ENCODE results near the gene ZSWIM9. TPM values are rescaled to one million over a fixed set of nuclear protein-coding genes. Genes with fewer than 3 reads are reported as not detected.
"Not testable (repeated sequence)": the region's sequence is repeated elsewhere in the genome, so short reads cannot be mapped to it uniquely, and the experiment has no call there.

ZSWIM9 gene
- total RNA-seq, 4 donors from 2014 or later = 4.2 to 6.1 (median 5.4) TPM

- H3K27me3 ChIP-seq = no peaks in the 10 kb centered on the region
- H3K4me3 ChIP-seq (replicated peaks in 1 of 3) = no peak overlapping the region
- no peak for DNase-seq
- no peak overlapping the region for H3K27ac ChIP-seq
- no peaks in the 10 kb centered on the region for H3K4me1 ChIP-seq
- H3K36me3 ChIP-seq = peaks cover 6 to 8% of the 10 kb centered on the region in 2 donors
- WGBS, 2 donors = 92 to 94% methylated on average over 13 to 14 of the region's 14 CpGs
- intact Hi-C loops (cut with DNase I) = no loop called here
- no peak for TF ChIP-seq POLR2A (IDR thresholded peaks at IDR 0.05)
- no peaks in the 10 kb centered on the region for H3K9me3 ChIP-seq
Observed at GRCh38 chr19:48216933-48217332, 46.5 kb downstream of the ZSWIM9 start.

- no peaks in the 10 kb centered on the region for H3K27me3 ChIP-seq
- TF ChIP-seq POLR2A (IDR thresholded peaks at IDR 0.05) = no peak
- no peak for TF ChIP-seq CTCF (IDR thresholded peaks at IDR 0.05)
- no peak overlapping the region for H3K4me3 ChIP-seq (replicated peaks in 1 of 3)
- no peaks in the 10 kb centered on the region for H3K9me3 ChIP-seq
- no peak overlapping the region for H3K27ac ChIP-seq
- intact Hi-C loops (cut with DNase I) = no loop called here
- H3K36me3 ChIP-seq = peaks cover 0 to 8% of the 10 kb centered on the region in 2 donors
- WGBS, 2 donors = 85 to 89% methylated on average over 6 of the region's 6 CpGs
- no peaks in the 10 kb centered on the region for H3K4me1 ChIP-seq
- no peak for DNase-seq
Observed at GRCh38 chr19:48218997-48219396, 48.5 kb downstream of the ZSWIM9 start.

- H3K27ac ChIP-seq; intact Hi-C loops (cut with DNase I); DNase-seq; H3K27me3 ChIP-seq; H3K4me1 ChIP-seq; H3K9me3 ChIP-seq; H3K4me3 ChIP-seq (replicated peaks in 1 of 3); H3K36me3 ChIP-seq: not testable (repeated sequence)
- WGBS, 2 donors = 94 to 97% methylated on average over 3 of the region's 3 CpGs
Observed at GRCh38 chr19:48220784-48221183, 50.3 kb downstream of the ZSWIM9 start.

GRCh38 chr19:48221628-48222027 is 51.1 kb downstream of the ZSWIM9 start:
- Histone ChIP-seq H3K4me3 (replicated peaks in 1 of 3) (no peak overlapping the region), H3K9me3 (no peaks in the 10 kb centered on the region), H3K4me1 (peaks cover 0 to 3% of the 10 kb centered on the region in 2 donors), H3K36me3 (peaks cover 0 to 8% of the 10 kb centered on the region in 2 donors), H3K27me3 (no peaks in the 10 kb centered on the region), H3K27ac (no peak overlapping the region)
- intact Hi-C loops (cut with DNase I) = no loop called here
- TF ChIP-seq CTCF (IDR thresholded peaks at IDR 0.05) (no peak), POLR2A (IDR thresholded peaks at IDR 0.05) (no peak)
- no peak for DNase-seq
- WGBS, 2 donors = 95 to 97% methylated on average over 5 of the region's 5 CpGs

GRCh38 chr19:48230555-48231129 is 60.2 kb downstream of the ZSWIM9 start:
- 90 to 96% methylated on average over 18 to 19 of the region's 19 CpGs for WGBS, 2 donors
- Histone ChIP-seq H3K4me3 (replicated peaks in 1 of 3) (no peak overlapping the region), H3K4me1 (no peaks in the 10 kb centered on the region), H3K36me3 (peaks cover 31 to 41% of the 10 kb centered on the region in 2 donors), H3K27ac (no peak overlapping the region), H3K9me3 (no peaks in the 10 kb centered on the region), H3K27me3 (no peaks in the 10 kb centered on the region)
- TF ChIP-seq CTCF (IDR thresholded peaks at IDR 0.05) (no peak), POLR2A (IDR thresholded peaks at IDR 0.05) (no peak)
- no peak for DNase-seq
- intact Hi-C loops (cut with DNase I) = no loop called here

- DNase-seq = no peak
- no peak overlapping the region for H3K4me3 ChIP-seq (replicated peaks in 1 of 3)
- intact Hi-C loops (cut with DNase I) = no loop called here
- no peaks in the 10 kb centered on the region for H3K4me1 ChIP-seq
- H3K27ac ChIP-seq = no peak overlapping the region
- WGBS, 2 donors = 71 to 88% methylated on average over 3 of the region's 3 CpGs
- H3K36me3 ChIP-seq = peaks cover 18 to 39% of the 10 kb centered on the region in 2 donors
- no peak for TF ChIP-seq POLR2A (IDR thresholded peaks at IDR 0.05)
- no peaks in the 10 kb centered on the region for H3K27me3 ChIP-seq
- H3K9me3 ChIP-seq = no peaks in the 10 kb centered on the region
Observed at GRCh38 chr19:48237057-48237456, 66.6 kb downstream of the ZSWIM9 start.

Data from thyroid gland (tissue), 4 donors.